Measurements from ENCODE around the gene GPATCH2L.

The GPATCH2L gene

GRCh38 chr14:76134231-76134630 lies 17.5 kb upstream of the GPATCH2L start:
- H3K4ac ChIP-seq (ENCODE audit: low read depth, low read length) = no peak overlapping the region
- no peaks in the 10 kb centered on the region for H3K36me3 ChIP-seq (ENCODE audit: control insufficient read depth in 1 of 2, insufficient read depth in 2 of 2, low read length in 2 of 2)
- H3K9ac ChIP-seq (ENCODE audit: low read length) = no peak overlapping the region
- no peak overlapping the region for H3K4me3 ChIP-seq (ENCODE audit: low read depth, low read length)
- H2BK12ac ChIP-seq (ENCODE audit: low read length) = no peak overlapping the region
- WGBS (ENCODE audit: extremely low coverage, insufficient coverage, insufficient read length) = no CpG with 5 or more reads among the region's 19 CpGs
- H3K27ac ChIP-seq (ENCODE audit: low read depth, low read length) = no peak overlapping the region
- H2AK5ac ChIP-seq (ENCODE audit: low read length) = no peak overlapping the region
- H2AFZ ChIP-seq (ENCODE audit: insufficient read depth, low read length, poor library complexity) = no peak overlapping the region
- H4K12ac ChIP-seq (ENCODE audit: low read depth, low read length) = no peak overlapping the region
- no peak overlapping the region for H4K8ac ChIP-seq (ENCODE audit: low read depth, low read length)
- H3K14ac ChIP-seq (ENCODE audit: low read length) = no peak overlapping the region
- H3K9me3 ChIP-seq (ENCODE audit: insufficient read depth, low read depth, low read length) = no peaks in the 10 kb centered on the region
- H3K23ac ChIP-seq (ENCODE audit: low read length) = no peak overlapping the region
- no peak overlapping the region for H2BK120ac ChIP-seq (ENCODE audit: insufficient read depth, low read length, poor library complexity)
- no peak overlapping the region for H3K18ac ChIP-seq (ENCODE audit: low read length)
- peaks cover 27% of the 10 kb centered on the region for H3K27me3 ChIP-seq (ENCODE audit: insufficient read depth, low read length)
- H3K4me1 ChIP-seq (ENCODE audit: control insufficient read depth in 1 of 2, insufficient read depth in 2 of 2, low read length in 2 of 2) = no peaks in the 10 kb centered on the region
- H4K91ac ChIP-seq (ENCODE audit: low read depth, low read length) = no peak overlapping the region
- DNase-seq = no peak
- H2BK5ac ChIP-seq (ENCODE audit: low read depth, low read length, poor library complexity) = no peak overlapping the region
- H3K79me1 ChIP-seq (ENCODE audit: low read length) = no peaks in the 10 kb centered on the region
- no peaks in the 10 kb centered on the region for H3K79me2 ChIP-seq (ENCODE audit: control insufficient read depth, insufficient read depth, low read length, poor library complexity)
- H3K4me2 ChIP-seq (ENCODE audit: low read length) = no peak overlapping the region

- Histone ChIP-seq H2AFZ (ENCODE audit: insufficient read depth, low read length, poor library complexity) (no peak overlapping the region), H3K27me3 (ENCODE audit: insufficient read depth, low read length) (peaks cover 34% of the 10 kb centered on the region), H3K9me3 (ENCODE audit: insufficient read depth, low read depth, low read length) (peaks cover 3% of the 10 kb centered on the region), H2BK12ac (ENCODE audit: low read length) (no peak overlapping the region), H3K23ac (ENCODE audit: low read length) (peak overlapping the region; percentile 29), H2AK5ac (ENCODE audit: low read length) (no peak overlapping the region), H3K14ac (ENCODE audit: low read length) (no peak overlapping the region), H2BK5ac (ENCODE audit: low read depth, low read length, poor library complexity) (no peak overlapping the region), H4K91ac (ENCODE audit: low read depth, low read length) (no peak overlapping the region), H3K18ac (ENCODE audit: low read length) (no peak overlapping the region), H4K8ac (ENCODE audit: low read depth, low read length) (no peak overlapping the region), H4K12ac (ENCODE audit: low read depth, low read length) (no peak overlapping the region), H3K4me1 (ENCODE audit: control insufficient read depth in 1 of 2, insufficient read depth in 2 of 2, low read length in 2 of 2) (no peaks in the 10 kb centered on the region), H3K36me3 (ENCODE audit: control insufficient read depth in 1 of 2, insufficient read depth in 2 of 2, low read length in 2 of 2) (no peaks in the 10 kb centered on the region), H2BK120ac (ENCODE audit: insufficient read depth, low read length, poor library complexity) (no peak overlapping the region), H3K79me1 (ENCODE audit: low read length) (no peaks in the 10 kb centered on the region), H3K9ac (ENCODE audit: low read length) (no peak overlapping the region), H3K79me2 (ENCODE audit: control insufficient read depth, insufficient read depth, low read length, poor library complexity) (no peaks in the 10 kb centered on the region), H3K4me2 (ENCODE audit: low read length) (no peak overlapping the region), H3K4ac (ENCODE audit: low read depth, low read length) (no peak overlapping the region), H3K27ac (ENCODE audit: low read depth, low read length) (no peak overlapping the region), H3K4me3 (ENCODE audit: low read depth, low read length) (no peak overlapping the region)
- no CpG with 5 or more reads among the region's 7 CpGs for WGBS (ENCODE audit: extremely low coverage, insufficient coverage, insufficient read length)
- DNase-seq = no peak
These were observed 16.0 kb upstream of the GPATCH2L start for GRCh38 chr14:76135722-76136121.

GRCh38 chr14:76136476-76137110 lies 15.1 kb upstream of the GPATCH2L start:
- Histone ChIP-seq H3K4ac (ENCODE audit: low read depth, low read length) (no peak overlapping the region), H4K91ac (ENCODE audit: low read depth, low read length) (no peak overlapping the region), H4K8ac (ENCODE audit: low read depth, low read length) (no peak overlapping the region), H4K12ac (ENCODE audit: low read depth, low read length) (no peak overlapping the region), H3K9me3 (ENCODE audit: insufficient read depth, low read depth, low read length) (peaks cover 3% of the 10 kb centered on the region), H3K79me2 (ENCODE audit: control insufficient read depth, insufficient read depth, low read length, poor library complexity) (no peaks in the 10 kb centered on the region), H3K23ac (ENCODE audit: low read length) (no peak overlapping the region), H3K18ac (ENCODE audit: low read length) (no peak overlapping the region), H2AFZ (ENCODE audit: insufficient read depth, low read length, poor library complexity) (no peak overlapping the region), H3K4me1 (ENCODE audit: control insufficient read depth in 1 of 2, insufficient read depth in 2 of 2, low read length in 2 of 2) (no peaks in the 10 kb centered on the region), H3K4me3 (ENCODE audit: low read depth, low read length) (no peak overlapping the region), H2BK5ac (ENCODE audit: low read depth, low read length, poor library complexity) (no peak overlapping the region), H3K27me3 (ENCODE audit: insufficient read depth, low read length) (peaks cover 32% of the 10 kb centered on the region), H2AK5ac (ENCODE audit: low read length) (no peak overlapping the region), H3K9ac (ENCODE audit: low read length) (no peak overlapping the region), H3K36me3 (ENCODE audit: control insufficient read depth in 1 of 2, insufficient read depth in 2 of 2, low read length in 2 of 2) (no peaks in the 10 kb centered on the region), H3K4me2 (ENCODE audit: low read length) (no peak overlapping the region), H3K14ac (ENCODE audit: low read length) (no peak overlapping the region), H2BK12ac (ENCODE audit: low read length) (no peak overlapping the region), H3K79me1 (ENCODE audit: low read length) (no peaks in the 10 kb centered on the region), H2BK120ac (ENCODE audit: insufficient read depth, low read length, poor library complexity) (no peak overlapping the region), H3K27ac (ENCODE audit: low read depth, low read length) (no peak overlapping the region)
- 100% methylated on average over 3 of the region's 13 CpGs for WGBS (ENCODE audit: extremely low coverage, insufficient coverage, insufficient read length)
- no peak for DNase-seq

- Histone ChIP-seq H3K27me3 (ENCODE audit: insufficient read depth, low read length) (peaks cover 28% of the 10 kb centered on the region), H3K4me3 (ENCODE audit: low read depth, low read length) (no peak overlapping the region), H4K91ac (ENCODE audit: low read depth, low read length) (no peak overlapping the region), H3K79me1 (ENCODE audit: low read length) (no peaks in the 10 kb centered on the region), H2BK120ac (ENCODE audit: insufficient read depth, low read length, poor library complexity) (no peak overlapping the region), H3K4ac (ENCODE audit: low read depth, low read length) (no peak overlapping the region), H4K12ac (ENCODE audit: low read depth, low read length) (no peak overlapping the region), H3K9me3 (ENCODE audit: insufficient read depth, low read depth, low read length) (peaks cover 3% of the 10 kb centered on the region), H3K9ac (ENCODE audit: low read length) (no peak overlapping the region), H3K23ac (ENCODE audit: low read length) (no peak overlapping the region), H3K14ac (ENCODE audit: low read length) (no peak overlapping the region), H3K36me3 (ENCODE audit: control insufficient read depth in 1 of 2, insufficient read depth in 2 of 2, low read length in 2 of 2) (no peaks in the 10 kb centered on the region), H3K4me1 (ENCODE audit: control insufficient read depth in 1 of 2, insufficient read depth in 2 of 2, low read length in 2 of 2) (no peaks in the 10 kb centered on the region), H2AFZ (ENCODE audit: insufficient read depth, low read length, poor library complexity) (peak overlapping the region; percentile 45), H2BK5ac (ENCODE audit: low read depth, low read length, poor library complexity) (no peak overlapping the region), H4K8ac (ENCODE audit: low read depth, low read length) (no peak overlapping the region), H3K4me2 (ENCODE audit: low read length) (peak overlapping the region; percentile 77), H3K18ac (ENCODE audit: low read length) (no peak overlapping the region), H2AK5ac (ENCODE audit: low read length) (no peak overlapping the region), H3K79me2 (ENCODE audit: control insufficient read depth, insufficient read depth, low read length, poor library complexity) (no peaks in the 10 kb centered on the region), H3K27ac (ENCODE audit: low read depth, low read length) (no peak overlapping the region), H2BK12ac (ENCODE audit: low read length) (no peak overlapping the region)
- no peak for DNase-seq
- WGBS (ENCODE audit: extremely low coverage, insufficient coverage, insufficient read length) = no CpG with 5 or more reads among the region's 24 CpGs
These were observed 13.5 kb upstream of the GPATCH2L start for GRCh38 chr14:76138119-76138757.

Measured in trophoblast cell (in vitro differentiated cells and primary cell).